DOHH2 (cell line): Measurements from ENCODE around the gene RORB.
"Not testable (repeated sequence)": the region's sequence is repeated elsewhere in the genome, so short reads cannot be mapped to it uniquely, and the experiment has no call there.

Source experiments
- H3F3A ChIP-seq: fragments of 200-600 bp; sonication (generic), shearing (Covaris generic); 2 replicates; pipeline ENCODE4 v1.6.0; 2016; ENCODE audit warnings: antibody characterized with exemption, mild to moderate bottlenecking; ENCODE audit not compliant: control insufficient read depth, insufficient read depth
- H3K27ac ChIP-seq: fragments of 200-600 bp; sonication (generic); 2 replicates; pipeline ENCODE4 v1.5.1; 2014; ENCODE audit warnings: low read depth, mild to moderate bottlenecking, low read length, moderate library complexity
- H3K27me3 ChIP-seq: fragments of 200-600 bp; sonication (generic); 2 replicates; pipeline ENCODE4 v1.6.1; 2014; ENCODE audit warnings: mild to moderate bottlenecking, low read length, mixed read lengths; ENCODE audit not compliant: control insufficient read depth
- H3K36me3 ChIP-seq: fragments of 200-600 bp; sonication (generic); 2 replicates; pipeline ENCODE4 v1.6.1; 2014; ENCODE audit warnings: mild to moderate bottlenecking, low read length, moderate library complexity, mixed read lengths; ENCODE audit not compliant: control insufficient read depth
- H3K4me1 ChIP-seq: fragments of 200-600 bp; sonication (generic); 2 replicates; pipeline ENCODE4 v1.6.1; 2014; ENCODE audit warnings: mild to moderate bottlenecking, low read length, mixed read lengths; ENCODE audit not compliant: control insufficient read depth
- H3K4me2 ChIP-seq: fragments of 200-600 bp; sonication (generic); 2 replicates; pipeline ENCODE4 v1.6.0; 2014; ENCODE audit warnings: mild to moderate bottlenecking, low read length, moderate library complexity
- H3K4me3 ChIP-seq: fragments of 200-600 bp; sonication (generic); 2 replicates; pipeline ENCODE4 v1.5.1; 2014; ENCODE audit warnings: mild to moderate bottlenecking, low read length, mixed read lengths
- H3K79me2 ChIP-seq: fragments of 200-600 bp; sonication (generic); 2 replicates; pipeline ENCODE4 v1.6.1; 2014; ENCODE audit warnings: mild to moderate bottlenecking, low read length, mixed read lengths; ENCODE audit not compliant: control insufficient read depth
- H3K9me2 ChIP-seq: fragments of 200-600 bp; sonication (generic); replicated peaks from 2 replicates; pipeline ENCODE4 v1.6.1; 2014; ENCODE audit warnings: mild to moderate bottlenecking, low read length, mixed read lengths; ENCODE audit not compliant: control insufficient read depth
- H3K9me3 ChIP-seq: fragments of 200-600 bp; sonication (generic); 2 replicates; pipeline ENCODE4 v1.6.1; 2014; ENCODE audit warnings: antibody characterized with exemption, low read length, mixed read lengths; ENCODE audit not compliant: control insufficient read depth, insufficient read depth
- H4K20me1 ChIP-seq: fragments of 200-600 bp; sonication (generic); 2 replicates; pipeline ENCODE4 v1.6.0; 2014; ENCODE audit warnings: low read depth, mild to moderate bottlenecking, antibody characterized with exemption, low read length, moderate library complexity; ENCODE audit not compliant: control insufficient read depth, insufficient read depth
- CTCF ChIP-seq: fragments of 200-600 bp; sonication (generic); IDR thresholded peaks from one replicate; pipeline ENCODE4 v1.5.1; 2014; ENCODE audit warnings: antibody characterized with exemption, mild to moderate bottlenecking, low read depth, low read length; ENCODE audit not compliant: poor library complexity, severe bottlenecking
- EZH2phosphoT487 ChIP-seq: fragments of 200-600 bp; sonication (generic); IDR thresholded peaks from 2 replicates; pipeline ENCODE4 v1.6.1; 2017; ENCODE audit warnings: borderline replicate concordance, mild to moderate bottlenecking, antibody characterized with exemption, low read length, moderate library complexity, mixed read lengths

RORB gene

GRCh38 chr9:74524289-74524688 is 27.2 kb downstream of the RORB start:
- Histone ChIP-seq H3K4me1 (no peaks in the 10 kb centered on the region), H3K9me2 (no peaks in the 10 kb centered on the region), H4K20me1 (no peaks in the 10 kb centered on the region), H3K27ac (no peak overlapping the region), H3K27me3 (no peaks in the 10 kb centered on the region), H3K4me3 (no peak overlapping the region), H3K4me2 (no peak overlapping the region), H3K79me2 (no peaks in the 10 kb centered on the region), H3K36me3 (no peaks in the 10 kb centered on the region), H3K9me3 (no peaks in the 10 kb centered on the region), H3F3A (no peaks in the 10 kb centered on the region)
- no peak for TF ChIP-seq CTCF
- no peak for TF ChIP-seq EZH2phosphoT487

- no peak overlapping the region for H3K27ac ChIP-seq
- no peaks in the 10 kb centered on the region for H3K9me2 ChIP-seq
- H4K20me1 ChIP-seq, result no peaks in the 10 kb centered on the region
- no peak overlapping the region for H3K4me2 ChIP-seq
- H3K36me3 ChIP-seq, result no peaks in the 10 kb centered on the region
- no peaks in the 10 kb centered on the region for H3K4me1 ChIP-seq
- no peaks in the 10 kb centered on the region for H3F3A ChIP-seq
- H3K4me3 ChIP-seq, result no peak overlapping the region
- TF ChIP-seq CTCF (no peak), EZH2phosphoT487 (no peak)
- H3K9me3 ChIP-seq, result no peaks in the 10 kb centered on the region
- no peaks in the 10 kb centered on the region for H3K27me3 ChIP-seq
- no peaks in the 10 kb centered on the region for H3K79me2 ChIP-seq
Measured at GRCh38 chr9:74526215-74526614, 29.1 kb downstream of the RORB start.

GRCh38 chr9:74527718-74528117 is 30.6 kb downstream of the RORB start:
- Histone ChIP-seq H3K9me3 (no peaks in the 10 kb centered on the region), H3K79me2 (no peaks in the 10 kb centered on the region), H3K4me2 (no peak overlapping the region), H3K4me1 (no peaks in the 10 kb centered on the region), H3K27ac (no peak overlapping the region), H3K27me3 (no peaks in the 10 kb centered on the region), H4K20me1 (no peaks in the 10 kb centered on the region), H3F3A (no peaks in the 10 kb centered on the region), H3K4me3 (no peak overlapping the region), H3K36me3 (no peaks in the 10 kb centered on the region), H3K9me2 (no peaks in the 10 kb centered on the region)
- TF ChIP-seq CTCF (no peak), EZH2phosphoT487 (no peak)

- Histone ChIP-seq H3K9me2 (no peaks in the 10 kb centered on the region), H3K27me3 (no peaks in the 10 kb centered on the region), H3K4me2 (no peak overlapping the region), H3K36me3 (no peaks in the 10 kb centered on the region), H3K4me1 (no peaks in the 10 kb centered on the region), H3K4me3 (no peak overlapping the region), H3K9me3 (no peaks in the 10 kb centered on the region), H4K20me1 (no peaks in the 10 kb centered on the region), H3F3A (no peaks in the 10 kb centered on the region), H3K27ac (no peak overlapping the region), H3K79me2 (no peaks in the 10 kb centered on the region)
- TF ChIP-seq EZH2phosphoT487 (no peak), CTCF (no peak)
Measured at GRCh38 chr9:74528207-74528606, 31.1 kb downstream of the RORB start.

- not testable (repeated sequence) for H3K27me3 ChIP-seq, H3K4me2 ChIP-seq, H3K79me2 ChIP-seq, H3K4me1 ChIP-seq, H3K4me3 ChIP-seq, H3K36me3 ChIP-seq, H3K27ac ChIP-seq, H3K9me2 ChIP-seq, H3F3A ChIP-seq, H3K9me3 ChIP-seq, H4K20me1 ChIP-seq
Measured at GRCh38 chr9:74530458-74530857, 33.3 kb downstream of the RORB start.
